GF-D8 (cell line): ENCODE measurements around the gene LEMD2.

Experiments
- DNase-seq: peaks from one replicate; lab custom pipeline; 2025; lab: John Stamatoyannopoulos, UW

The LEMD2 gene

DNA sequence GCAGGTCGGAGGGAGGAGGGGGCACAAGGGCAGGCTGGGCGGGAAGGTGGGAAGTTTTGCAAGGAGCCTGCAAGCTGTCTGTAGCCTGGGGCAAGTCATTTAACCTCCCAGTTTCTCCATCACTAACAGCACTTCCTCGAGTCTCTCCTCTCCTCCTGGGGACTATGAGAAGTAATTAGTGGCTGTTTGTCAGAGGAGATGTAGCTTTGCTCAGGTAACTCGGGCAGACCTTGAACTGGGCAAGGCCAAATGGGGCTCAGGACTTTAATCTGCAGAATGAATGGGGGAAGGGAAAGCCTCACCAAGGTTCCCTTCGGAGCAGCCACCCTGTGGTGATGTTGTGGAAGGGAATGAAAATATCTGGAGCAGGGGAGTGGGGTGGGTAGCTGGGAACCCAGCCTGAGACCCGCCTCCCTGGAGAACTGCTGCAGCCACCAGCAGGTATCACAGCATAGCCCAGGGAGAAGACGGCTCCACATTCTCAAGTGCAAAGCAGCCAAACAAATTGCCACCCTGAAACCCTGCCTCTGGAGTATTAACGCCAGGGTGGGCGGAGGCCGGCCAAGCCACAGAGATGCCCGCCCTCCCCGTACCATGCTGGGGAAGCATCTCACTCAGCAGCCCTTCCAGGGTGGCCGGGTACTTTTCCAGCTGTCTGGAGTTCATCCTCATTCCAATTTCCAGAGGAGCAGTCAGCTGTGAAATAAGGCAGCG is 6.1 kb upstream of the LEMD2 start:
- DNase-seq = no peak

GRCh38 chr6:33792981-33793380 is 4.1 kb upstream of the LEMD2 start:
- no peak for DNase-seq

- no peak for DNase-seq
Observed at GRCh38 chr6:33791620-33792019, 2.7 kb upstream of the LEMD2 start.

DNA sequence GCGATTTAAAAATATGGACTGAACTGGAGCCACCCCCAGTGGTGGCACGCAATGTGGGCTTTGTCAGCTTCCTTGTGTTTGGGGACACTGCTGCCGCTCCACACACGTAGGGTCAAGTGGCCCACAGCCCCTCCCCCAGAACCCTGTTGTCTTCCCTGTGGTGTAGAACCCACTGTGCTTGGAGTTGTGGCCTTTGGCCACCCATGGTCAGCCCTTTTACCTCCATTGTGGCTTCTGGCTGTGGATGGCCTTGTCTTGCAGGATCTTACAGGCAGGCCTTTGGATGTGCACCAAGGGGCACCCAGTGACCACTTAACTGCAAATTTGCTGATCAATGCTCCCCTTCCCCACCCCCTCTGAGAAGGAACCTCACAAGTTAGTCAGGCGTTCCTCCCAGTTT is 2.0 kb upstream of the LEMD2 start:
- no peak for DNase-seq

DNA sequence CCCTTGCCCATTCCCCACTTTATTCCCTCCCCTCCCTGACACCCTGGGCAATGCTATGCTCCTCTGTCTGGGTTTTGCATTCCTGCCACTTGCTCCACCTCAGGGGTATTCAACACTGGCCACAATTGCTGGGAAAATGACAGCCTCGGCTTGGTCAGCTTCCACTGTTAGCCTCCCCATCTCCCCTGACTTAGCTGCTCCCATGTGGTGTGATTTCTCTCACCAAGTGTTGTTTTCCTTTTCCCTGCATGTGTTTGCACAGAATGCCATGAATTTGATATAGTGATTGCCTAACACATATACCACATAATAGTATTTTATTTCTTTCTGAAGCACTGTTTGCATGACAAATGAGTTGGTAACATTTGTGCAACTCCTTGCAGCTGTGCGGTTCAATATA is 1.4 kb upstream of the LEMD2 start:
- DNase-seq = no peak

DNA sequence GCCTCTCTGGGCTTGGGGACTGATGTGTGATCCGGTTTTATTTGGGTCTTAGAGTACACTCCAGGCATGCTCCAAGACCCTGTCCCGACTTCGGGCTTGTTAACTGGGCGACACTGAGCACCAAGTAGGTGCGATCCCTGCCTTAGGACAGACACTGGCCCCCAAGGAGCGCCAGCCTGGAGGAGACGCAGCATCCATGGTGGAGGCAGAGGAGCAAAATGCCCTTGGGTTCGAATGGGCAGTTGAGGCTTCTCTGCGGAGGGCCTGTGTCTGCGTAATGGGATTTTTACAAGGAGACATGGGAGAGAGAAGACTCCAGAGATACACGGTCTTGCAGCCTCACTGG is 593 bp upstream of the LEMD2 start:
- no peak for DNase-seq

DNA sequence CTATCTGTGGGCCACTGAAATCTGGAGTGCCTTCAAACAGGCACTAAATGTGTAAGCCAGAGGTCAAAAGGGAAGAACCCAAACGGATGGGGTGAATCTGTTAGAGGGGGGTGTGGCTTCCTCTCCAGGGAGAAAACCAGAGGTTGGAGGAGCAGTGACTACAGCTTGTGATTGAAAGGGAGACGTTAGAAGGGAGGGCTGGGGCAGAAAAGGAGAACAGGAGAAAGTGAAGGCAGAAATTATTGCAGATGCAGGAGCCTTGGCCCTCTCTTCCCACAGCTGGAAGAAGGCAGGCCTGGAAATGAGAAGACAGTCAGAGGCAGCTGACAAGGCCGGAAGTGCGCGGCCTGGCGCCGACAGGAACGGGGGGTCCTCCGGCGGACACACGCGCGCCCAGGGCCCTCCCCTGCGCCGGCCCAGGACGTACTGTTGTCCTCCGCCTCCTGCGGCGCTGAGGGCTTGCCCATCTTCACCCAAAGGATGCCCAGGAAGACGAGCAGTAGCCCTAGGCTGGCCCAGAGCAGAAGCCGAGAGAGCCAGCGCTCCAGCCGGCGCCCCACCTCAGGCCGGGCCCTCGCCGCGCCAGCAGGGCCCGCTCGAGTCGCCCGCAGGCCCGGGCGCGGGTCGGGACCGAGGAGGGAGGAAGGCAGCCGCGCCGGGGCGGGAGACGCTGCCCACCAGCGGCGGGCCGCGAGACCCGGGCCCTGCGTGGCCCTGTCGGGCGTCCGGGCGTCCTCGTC is 806 bp downstream of the LEMD2 start:
- peak; percentile 70 for DNase-seq

GRCh38 chr6:33787346-33787953 is 1.5 kb downstream of the LEMD2 start:
- no peak for DNase-seq

- no peak for DNase-seq
Observed at GRCh38 chr6:33786736-33787135, 2.2 kb downstream of the LEMD2 start.

DNA sequence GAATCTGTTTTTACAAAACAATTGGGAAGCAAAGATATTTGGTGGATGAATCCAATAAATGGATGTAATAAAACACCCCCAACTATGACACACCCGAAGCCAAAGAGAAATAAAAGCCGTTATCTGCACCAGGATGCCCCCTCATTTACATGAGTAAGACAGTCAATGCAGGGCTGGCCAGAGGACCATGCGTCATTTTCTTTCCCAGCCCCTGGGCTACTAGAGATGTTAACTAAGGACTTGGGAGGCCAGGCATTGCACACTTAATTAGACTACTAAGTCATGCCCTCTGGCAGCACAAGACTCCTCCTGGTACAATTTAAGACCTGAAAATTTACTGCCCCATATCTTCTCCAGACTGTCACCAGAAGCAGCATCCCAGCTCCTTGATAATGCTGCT is 3.2 kb downstream of the LEMD2 start:
- DNase-seq = no peak

- DNase-seq = no peak
Observed at GRCh38 chr6:33784787-33785186, 4.1 kb downstream of the LEMD2 start.

- no peak for DNase-seq
Observed at GRCh38 chr6:33783781-33784520, 5.0 kb downstream of the LEMD2 start.

DNA sequence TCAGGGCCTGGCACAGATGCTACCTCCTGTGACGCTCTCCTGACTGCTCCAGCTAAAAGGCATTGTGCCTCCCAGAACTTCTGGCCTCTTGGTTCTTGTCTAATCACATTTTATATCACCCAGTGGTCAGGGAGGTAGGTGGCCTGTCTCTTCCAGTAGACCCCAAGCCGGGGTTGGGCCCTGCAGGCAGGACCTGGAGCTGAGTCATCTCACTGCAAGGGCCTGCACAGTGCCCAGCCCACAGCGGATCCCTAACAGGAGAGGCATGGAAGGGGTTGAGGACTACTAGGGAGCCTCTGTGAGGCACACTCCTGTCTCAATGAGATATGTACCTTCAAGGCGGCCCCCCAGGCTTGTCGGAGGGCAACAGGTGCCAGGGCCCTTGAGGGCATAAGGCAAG is 6.4 kb downstream of the LEMD2 start:
- DNase-seq = no peak

DNA sequence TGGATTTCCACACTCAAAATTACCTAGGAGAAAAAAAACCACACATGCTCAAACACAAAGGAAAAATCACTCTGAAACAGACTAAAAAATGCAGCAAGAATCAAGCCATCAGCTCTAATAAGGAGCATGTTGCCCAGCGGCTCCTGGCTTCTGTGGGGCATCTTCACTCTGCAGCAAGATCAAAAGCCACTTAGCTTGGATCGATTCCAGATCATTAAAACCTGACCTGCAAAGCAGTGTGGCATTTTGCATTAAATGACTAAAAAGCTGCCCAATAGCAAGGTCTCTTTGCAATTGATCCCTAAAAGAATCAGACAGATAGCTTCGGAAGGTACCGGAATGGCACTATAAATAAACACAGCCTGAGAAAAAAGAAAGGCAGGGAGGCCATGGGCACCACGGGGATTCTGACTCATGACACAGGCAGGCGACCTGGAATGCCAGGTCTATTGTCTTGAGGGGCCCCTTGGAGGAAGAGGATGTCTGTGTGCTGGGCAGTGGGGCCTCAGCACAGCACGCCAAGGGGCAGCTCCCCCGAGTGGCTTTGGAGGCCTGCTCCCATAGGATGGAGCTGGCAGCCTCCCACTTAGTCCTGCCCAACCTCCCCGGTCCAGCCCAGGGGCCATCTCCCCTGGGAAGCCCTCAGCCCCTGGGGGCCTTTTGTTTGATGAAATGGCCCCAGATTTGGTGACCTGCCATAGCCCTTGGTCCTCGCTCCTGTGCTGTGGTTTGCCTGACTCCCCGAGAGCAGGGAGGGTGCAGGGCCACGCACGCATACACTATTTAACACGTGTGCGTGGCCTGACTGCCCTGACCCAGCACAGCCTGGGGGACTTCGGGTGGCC is 7.6 kb downstream of the LEMD2 start:
- no peak for DNase-seq

DNA sequence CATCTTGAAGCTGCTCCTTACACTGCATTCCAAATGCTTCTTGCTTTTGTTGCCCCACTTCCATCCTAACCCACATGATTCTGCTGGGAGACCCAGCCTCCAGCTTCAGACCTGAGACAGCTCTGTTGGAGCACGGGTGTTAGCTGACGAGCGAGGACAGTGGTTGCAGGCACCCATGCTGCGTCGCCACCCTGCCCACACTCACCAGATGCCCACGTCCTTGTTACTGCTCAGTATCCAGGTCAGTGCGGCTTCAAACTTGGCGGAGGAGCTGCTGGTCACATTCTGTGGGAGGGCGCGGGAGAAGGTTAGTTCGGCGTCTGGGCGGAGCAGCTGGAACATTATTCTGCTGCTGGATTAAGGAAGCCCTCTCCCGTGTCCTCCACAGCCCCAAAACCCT is 9.0 kb downstream of the LEMD2 start:
- DNase-seq = no peak

- no peak for DNase-seq
Observed at GRCh38 chr6:33779290-33779689, 9.6 kb downstream of the LEMD2 start.

- no peak for DNase-seq
Observed at GRCh38 chr6:33778444-33779121, 10.3 kb downstream of the LEMD2 start.

DNA sequence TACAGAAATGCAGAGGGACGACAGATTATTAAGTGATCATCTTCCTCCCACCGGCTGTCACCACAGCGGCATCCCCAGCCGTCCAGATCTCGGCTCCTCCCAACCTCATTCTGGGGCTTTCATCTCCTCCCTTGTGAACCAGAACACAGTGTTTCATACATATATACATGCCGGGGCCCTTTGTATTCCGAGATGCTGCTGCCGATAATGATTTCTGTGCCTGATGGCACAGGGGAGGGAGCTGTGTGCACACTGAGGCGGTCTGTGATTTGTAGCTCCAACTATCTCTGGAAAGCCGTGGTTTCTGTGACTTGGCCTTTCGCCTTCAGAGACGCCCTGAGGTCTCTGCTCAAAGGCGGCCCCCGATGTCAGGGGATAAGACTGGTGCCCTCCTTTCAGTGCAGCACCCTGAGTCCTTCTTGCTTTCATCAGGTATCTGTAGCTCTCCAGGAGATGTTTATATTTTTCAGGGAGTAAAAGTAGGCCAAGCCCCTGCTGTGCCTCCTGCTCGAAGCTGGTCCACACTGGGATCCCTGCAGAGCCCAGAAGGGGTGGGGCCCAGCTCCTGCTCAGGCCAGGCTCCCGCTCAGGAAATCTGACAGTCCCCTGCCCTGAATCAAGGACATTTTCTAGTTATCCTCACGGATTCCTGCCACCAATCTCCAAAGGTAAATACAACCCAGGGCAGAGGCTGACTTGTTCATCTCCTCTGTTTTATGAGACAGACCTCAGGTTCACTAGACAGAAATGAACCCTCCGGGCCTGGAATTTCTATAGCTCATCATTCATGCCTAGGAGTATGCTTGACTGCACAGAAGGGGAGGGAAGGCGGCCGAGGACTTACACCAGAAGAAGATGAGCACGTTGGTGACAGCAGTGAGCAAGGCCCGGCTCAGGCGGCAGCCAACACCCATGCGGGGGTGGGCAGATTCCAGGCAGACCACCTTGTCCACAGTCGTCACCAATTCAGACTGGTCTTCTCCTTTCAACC is 11.2 kb downstream of the LEMD2 start:
- DNase-seq = no peak

- no peak for DNase-seq
Observed at GRCh38 chr6:33776764-33777163, 12.2 kb downstream of the LEMD2 start.

GRCh38 chr6:33776186-33776585 is 12.7 kb downstream of the LEMD2 start:
- DNase-seq = no peak
